Heart right ventricle (tissue), 16 donors: Measurements from ENCODE around the gene SMYD3. TPM values are rescaled to one million over a fixed set of nuclear protein-coding genes. Genes with fewer than 3 reads are reported as not detected.

Source experiments
- ATAC-seq, 8 donors: fragments of 200-7000 bp; cut with Tn5 transposase; one replicate each; pipeline ENCODE4 v1.9.1; 2020; ENCODE audit warnings: mild to moderate bottlenecking in 8 of 8, moderate library complexity in 8 of 8, moderate number of reproducible peaks in 1 of 8
- DNase-seq, 2 donors: peaks; one replicate each; pipeline ENCODE4 v3.0.0-alpha.2; 2020
- H3K27ac ChIP-seq, 10 donors: fragments of 200-600 bp; sonication (generic) in 2 of 10; one replicate each; pipeline versions ENCODE4 v1.5.0 to v1.8.0; 2020 to 2022; ENCODE audit warnings: mild to moderate bottlenecking in 3 of 10
- H3K27me3 ChIP-seq, 7 donors: fragments of 200-600 bp; one replicate each; pipeline ENCODE4 v1.8.0; 2021 to 2022; ENCODE audit warnings: mild to moderate bottlenecking in 2 of 7
- H3K36me3 ChIP-seq, 9 donors: fragments of 200-600 bp; sonication (generic) in 1 of 9; one replicate each; pipeline versions ENCODE4 v1.5.0 to v1.8.0; 2020 to 2022; ENCODE audit warnings: mild to moderate bottlenecking in 2 of 9
- H3K4me1 ChIP-seq, 9 donors: fragments of 200-600 bp; sonication (generic) in 1 of 9; one replicate each; pipeline versions ENCODE4 v1.5.0 to v1.8.0; 2020 to 2022; ENCODE audit warnings: mild to moderate bottlenecking in 4 of 9
- H3K4me3 ChIP-seq, 10 donors: fragments of 200-600 bp; sonication (generic) in 2 of 10; one replicate each; pipeline versions ENCODE4 v1.5.0 to v1.8.0; 2020 to 2022; ENCODE audit warnings: mild to moderate bottlenecking in 7 of 10, moderate library complexity in 2 of 10
- H3K9me3 ChIP-seq, 11 donors: fragments of 200-600 bp in 10 of 11; sonication (generic) in 2 of 11; one replicate each; pipeline versions ENCODE4 v1.5.0 to v1.8.0; 2013 to 2022; ENCODE audit warnings: mild to moderate bottlenecking in 2 of 11, control low read depth in 1 of 11, moderate library complexity in 1 of 11
- CTCF ChIP-seq, 9 donors: fragments of 200-600 bp; sonication (generic) in 2 of 9; IDR thresholded peaks; one replicate each; pipeline versions ENCODE4 v1.5.0 to v1.8.0; 2021 to 2022; ENCODE audit warnings: antibody characterized with exemption in 9 of 9, mild to moderate bottlenecking in 5 of 9, moderate library complexity in 1 of 9
- WGBS, 2 donors: extraction: QIAGEN DNeasy Blood & Tissue Kit; methylation state at CpG; one replicate each; pipeline ENCODE4 v1.1.7; 2013; ENCODE audit warnings: inconsistent platforms in 1 of 2; 5-methylcytosine and 5-hydroxymethylcytosine counted together
- intact Hi-C, 10 donors: fragments of 100-400 bp; cut with DNase I; formaldehyde crosslinking; loops; one replicate each; pipeline versions ENCODE4 v1.11.1 to v1.14.2; 2022
- polyA plus RNA-seq, 2 donors: library from polyadenylated mRNA; stranded (reverse); fragments of 200-250 nt; gene quantifications; one replicate each; pipeline ENCODE4 v1.2.3, GENCODE V29; 2013
- total RNA-seq, 10 donors: library from RNA; stranded (reverse); fragmentation: NEBNext Ultra II Directional in 3 of 10; extraction: Animal tissue kit (Norgen Biotek cat#: 25700) in 3 of 10; gene quantifications; one replicate each; pipeline versions ENCODE4 v1.2.1 to v1.2.4, GENCODE V29; 2021 to 2023
- donor health status: Arrhythmogenic right ventricular cardiomyopathy.
- donor health status: ischemic (EF 13 %, LVEDD 7.1; RV severe dilation, severe dysfunction).
- donor health status: healthy with polysubstance abuse.
- donor health status: DM: no; HTN: yes; CAD: no.
- donor health status: DM: no; HTN: no; CAD: no.
- donor health status: ischemic (EF 25% LVEDD 6.9; RV normal size, moderate dysfunction).
- donor health status: ischemic (EF 25% LVEDD 5.7; RV mildly dilated, moderate dysfunction).
- donor health status: healthy.
- donor health status: DM: yes; HTN: yes; CAD: no.
- donor health status: Ischemic cardiomyopathy.
- donor health status: ischemic (EF 35%, LVEDD 5.7; RV mildly dilated, moderate dysfunction).
- donor health status: nonischemic (EF 11% LVEDD 7.7; RV severe dilation, severe dysfunction).
- donor health status: DM: yes; HTN: yes; CAD: no.
- donor health status: PGD.
- donor health status: ischemic (EF 29% LVEDD 5.4; RV normal size, mild dysfunction).
- donor health status: nonischemic (EF 23%, LVEDD 6.1; RV moderate dilation, normal function).

Gene SMYD3
- total and polyA plus RNA-seq, 12 donors, result 5.9 to 13.9 (median 8.1) TPM

DNA sequence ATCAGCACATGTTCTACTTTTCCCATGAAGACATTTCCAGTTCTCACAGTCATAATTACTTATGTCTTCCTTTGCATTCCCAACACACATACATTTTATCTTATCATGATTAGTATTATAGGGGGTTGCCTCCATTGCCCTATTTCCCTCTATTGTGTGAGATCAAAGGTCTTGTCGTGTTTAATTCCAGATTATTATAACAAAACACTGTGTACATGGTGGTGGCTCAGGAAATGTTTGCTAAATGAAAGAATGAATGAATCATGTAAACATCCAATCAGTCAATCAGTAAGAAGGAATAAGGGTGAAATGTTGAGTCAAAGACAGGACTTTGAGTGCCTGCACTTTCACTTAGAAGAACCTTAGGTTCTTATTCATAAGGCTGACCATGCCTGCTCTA lies 376.0 kb downstream of the SMYD3 start:
- DNase-seq (no peak), ATAC-seq (no peak)
- TF ChIP-seq CTCF (IDR thresholded peaks at IDR 0.05), result no peak
- intact Hi-C loops, result no loop called here
- Histone ChIP-seq H3K27me3 (no peaks in the 10 kb centered on the region), H3K4me3 (no peak overlapping the region), H3K9me3 (no peaks in the 10 kb centered on the region), H3K36me3 (no peaks in the 10 kb centered on the region), H3K27ac (no peak overlapping the region), H3K4me1 (no peaks in the 10 kb centered on the region)
- WGBS, 2 donors, result 63 to 78% methylated on average over 1 of the region's 1 CpG

DNA sequence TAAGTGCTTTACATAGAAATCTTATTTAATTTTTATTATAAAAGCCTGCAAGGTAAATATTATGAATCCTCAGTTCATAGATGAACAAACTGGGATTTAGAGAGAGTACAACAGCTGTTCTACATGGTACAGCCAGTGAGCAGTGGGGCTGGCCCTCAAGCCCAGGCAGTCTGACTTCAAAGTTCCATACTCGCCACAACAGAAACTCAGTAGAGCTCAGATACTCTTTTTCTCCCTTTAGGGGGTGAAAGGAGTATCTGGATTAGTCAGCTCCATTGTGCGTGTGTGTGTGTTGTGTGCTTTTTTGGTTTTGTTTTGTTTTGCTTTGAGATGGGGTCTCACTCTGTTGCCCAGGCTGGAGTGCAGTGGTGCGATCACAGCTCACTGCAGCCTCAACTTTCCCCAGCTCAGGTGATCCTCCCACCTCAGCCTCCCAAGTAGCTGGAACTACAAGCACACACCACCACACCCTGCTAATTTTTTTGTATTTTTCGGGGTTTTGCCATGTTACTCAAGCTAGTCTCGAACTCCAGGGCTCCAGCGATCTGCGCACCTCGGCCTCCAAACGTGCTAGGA lies 378.5 kb downstream of the SMYD3 start:
- H3K36me3 ChIP-seq, result no peaks in the 10 kb centered on the region
- intact Hi-C loops, result no loop called here
- DNase-seq, result no peak

DNA sequence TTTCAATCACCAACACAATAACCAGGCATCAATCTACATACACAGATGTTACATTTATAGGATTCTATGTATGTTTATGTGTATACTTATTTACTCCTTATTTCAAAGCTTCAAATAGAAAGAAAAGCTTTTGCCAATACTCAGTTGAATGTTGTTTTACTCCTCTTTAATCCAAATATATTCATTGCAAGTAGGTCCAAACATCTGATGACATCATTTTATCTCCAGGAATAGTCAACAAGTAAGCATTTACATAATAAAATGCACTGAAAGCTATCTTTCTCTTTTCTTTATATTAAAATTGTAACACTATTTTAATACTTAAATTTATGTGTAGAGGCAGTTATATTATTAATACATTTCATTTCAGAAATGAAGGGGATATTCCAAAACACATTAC lies 380.5 kb downstream of the SMYD3 start:
- ATAC-seq (no peak), DNase-seq (no peak)
- no peak overlapping the region for H3K4me3 ChIP-seq
- H3K27ac ChIP-seq, result no peak overlapping the region
- intact Hi-C loops, result no loop called here
- TF ChIP-seq CTCF (IDR thresholded peaks at IDR 0.05), result no peak
- no peaks in the 10 kb centered on the region for H3K4me1 ChIP-seq
- no peaks in the 10 kb centered on the region for H3K9me3 ChIP-seq
- no peaks in the 10 kb centered on the region for H3K27me3 ChIP-seq
- no peaks in the 10 kb centered on the region for H3K36me3 ChIP-seq

More for the DNA sequence above, 378.5 kb downstream of the SMYD3 start:
- no peaks in the 10 kb centered on the region for H3K4me1 ChIP-seq
- TF ChIP-seq CTCF (IDR thresholded peaks at IDR 0.05), result no peak
- H3K9me3 ChIP-seq, result no peaks in the 10 kb centered on the region
- ATAC-seq, result no peak
- H3K27ac ChIP-seq, result no peak overlapping the region
- no peaks in the 10 kb centered on the region for H3K27me3 ChIP-seq
- WGBS, 2 donors, result 96 to 97% methylated on average over 9 of the region's 9 CpGs
- no peak overlapping the region for H3K4me3 ChIP-seq

DNA sequence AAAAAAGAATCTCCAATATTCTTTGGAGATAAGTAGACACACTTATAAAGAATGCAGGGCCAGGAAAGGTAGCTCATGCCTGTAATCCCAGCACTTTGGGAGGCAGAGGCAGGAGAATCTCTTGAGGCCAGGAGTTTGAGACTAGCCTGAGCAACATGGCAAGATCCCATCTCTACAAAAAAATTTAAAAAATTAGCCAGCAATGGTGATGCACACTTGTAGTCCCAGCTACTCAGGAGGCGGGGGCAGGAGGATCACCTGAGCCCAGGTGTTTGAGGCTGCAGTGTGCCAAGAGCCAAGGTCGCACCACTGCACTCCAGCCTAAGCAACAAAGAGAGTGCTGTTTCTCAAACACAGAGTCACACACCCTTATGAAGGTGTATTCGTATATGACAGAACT lies 385.0 kb downstream of the SMYD3 start:
- no peak for TF ChIP-seq CTCF (IDR thresholded peaks at IDR 0.05)
- DNase-seq (no peak), ATAC-seq (no peak)
- Histone ChIP-seq H3K4me1 (peaks cover 0 to 4% (median 0%) of the 10 kb centered on the region in 9 donors), H3K27ac (no peak overlapping the region), H3K9me3 (peaks cover 0 to 3% (median 0%) of the 10 kb centered on the region in 11 donors), H3K27me3 (no peaks in the 10 kb centered on the region), H3K36me3 (no peaks in the 10 kb centered on the region), H3K4me3 (no peak overlapping the region)
- WGBS, 2 donors, result 96 to 100% methylated on average over 3 of the region's 3 CpGs
- intact Hi-C loops, result no loop called here
